ENCODE measurements around the gene DOCK7.
A peak's percentile ranks its signal among the peaks of the same experiment; 100 is the strongest.
"Not testable (repeated sequence)": the region's sequence is repeated elsewhere in the genome, so short reads cannot be mapped to it uniquely, and the experiment has no call there.

Gene DOCK7

GRCh38 chr1:62687903-62688686 is at the start of gene DOCK7:
Gene DOCK7 (minus strand): TSS chr1:62688386. CDS start chr1:62688264, 122 bp downstream.
- in situ Hi-C loops (cut with HindIII; ENCODE audit: low pct_ligation_motif_present, low pct_unique_long_range_greater_than_20kb, low sequenced_read_pairs), result no loop called here
- peak; percentile 75 for DNase-seq

- in situ Hi-C loops (cut with HindIII; ENCODE audit: low pct_ligation_motif_present, low pct_unique_long_range_greater_than_20kb, low sequenced_read_pairs), result no loop called here
- peak; percentile 45 for DNase-seq
Observed at GRCh38 chr1:62735491-62736171, 47.4 kb upstream of the DOCK7 start.

- DNase-seq, result no peak
- in situ Hi-C loops (cut with HindIII; ENCODE audit: low pct_ligation_motif_present, low pct_unique_long_range_greater_than_20kb, low sequenced_read_pairs), result no loop called here
Observed at GRCh38 chr1:62732331-62732730, 44.1 kb upstream of the DOCK7 start.

- in situ Hi-C loops (cut with HindIII; ENCODE audit: low pct_ligation_motif_present, low pct_unique_long_range_greater_than_20kb, low sequenced_read_pairs), result no loop called here
- no peak for DNase-seq
Observed at GRCh38 chr1:62728963-62729362, 40.8 kb upstream of the DOCK7 start.

- DNase-seq, result no peak
- in situ Hi-C loops (cut with HindIII; ENCODE audit: low pct_ligation_motif_present, low pct_unique_long_range_greater_than_20kb, low sequenced_read_pairs), result no loop called here
Observed at GRCh38 chr1:62727656-62728407, 39.6 kb upstream of the DOCK7 start.

GRCh38 chr1:62726011-62726442 is 37.8 kb upstream of the DOCK7 start:
- DNase-seq, result no peak
- in situ Hi-C loops (cut with HindIII; ENCODE audit: low pct_ligation_motif_present, low pct_unique_long_range_greater_than_20kb, low sequenced_read_pairs), result no loop called here

GRCh38 chr1:62725255-62725654 is 37.1 kb upstream of the DOCK7 start:
- DNase-seq, result no peak
- in situ Hi-C loops (cut with HindIII; ENCODE audit: low pct_ligation_motif_present, low pct_unique_long_range_greater_than_20kb, low sequenced_read_pairs), result no loop called here

GRCh38 chr1:62724430-62724829 is 36.2 kb upstream of the DOCK7 start:
- DNase-seq, result no peak
- in situ Hi-C loops (cut with HindIII; ENCODE audit: low pct_ligation_motif_present, low pct_unique_long_range_greater_than_20kb, low sequenced_read_pairs), result no loop called here

- no peak for DNase-seq
Observed at GRCh38 chr1:62723883-62724282, 35.7 kb upstream of the DOCK7 start.

GRCh38 chr1:62722796-62723195 is 34.6 kb upstream of the DOCK7 start:
- in situ Hi-C loops (cut with HindIII; ENCODE audit: low pct_ligation_motif_present, low pct_unique_long_range_greater_than_20kb, low sequenced_read_pairs), result no loop called here
- DNase-seq, result no peak

More at GRCh38 chr1:62723883-62724282, 35.7 kb upstream of the DOCK7 start:
- in situ Hi-C loops (cut with HindIII; ENCODE audit: low pct_ligation_motif_present, low pct_unique_long_range_greater_than_20kb, low sequenced_read_pairs), result no loop called here

- in situ Hi-C loops (cut with HindIII; ENCODE audit: low pct_ligation_motif_present, low pct_unique_long_range_greater_than_20kb, low sequenced_read_pairs), result no loop called here
Observed at GRCh38 chr1:62720946-62721554, 32.9 kb upstream of the DOCK7 start.

GRCh38 chr1:62718400-62718799 is 30.2 kb upstream of the DOCK7 start:
- DNase-seq; in situ Hi-C loops (cut with HindIII; ENCODE audit: low pct_ligation_motif_present, low pct_unique_long_range_greater_than_20kb, low sequenced_read_pairs): not testable (repeated sequence)

More at GRCh38 chr1:62720946-62721554, 32.9 kb upstream of the DOCK7 start:
- no peak for DNase-seq

- DNase-seq, result no peak
- in situ Hi-C loops (cut with HindIII; ENCODE audit: low pct_ligation_motif_present, low pct_unique_long_range_greater_than_20kb, low sequenced_read_pairs), result no loop called here
Observed at GRCh38 chr1:62717483-62717882, 29.3 kb upstream of the DOCK7 start.

GRCh38 chr1:62716397-62716796 is 28.2 kb upstream of the DOCK7 start:
- in situ Hi-C loops (cut with HindIII; ENCODE audit: low pct_ligation_motif_present, low pct_unique_long_range_greater_than_20kb, low sequenced_read_pairs), result no loop called here
- no peak for DNase-seq

GRCh38 chr1:62712336-62713243 is 24.4 kb upstream of the DOCK7 start:
- no peak for DNase-seq
- in situ Hi-C loops (cut with HindIII; ENCODE audit: low pct_ligation_motif_present, low pct_unique_long_range_greater_than_20kb, low sequenced_read_pairs), result no loop called here

GRCh38 chr1:62707744-62708120 is 19.5 kb upstream of the DOCK7 start:
- no peak for DNase-seq
- in situ Hi-C loops (cut with HindIII; ENCODE audit: low pct_ligation_motif_present, low pct_unique_long_range_greater_than_20kb, low sequenced_read_pairs), result no loop called here

GRCh38 chr1:62706985-62707743 is 19.0 kb upstream of the DOCK7 start:
- in situ Hi-C loops (cut with HindIII; ENCODE audit: low pct_ligation_motif_present, low pct_unique_long_range_greater_than_20kb, low sequenced_read_pairs), result no loop called here
- DNase-seq, result no peak
